GM19372 (cell line): ENCODE data around the gene IER3.
"Not testable (repeated sequence)": the region's sequence is repeated elsewhere in the genome, so short reads cannot be mapped to it uniquely, and the experiment has no call there.

Experiments
- ATAC-seq: cut with Tn5 transposase; IDR thresholded peaks from one replicate; pipeline ENCODE4 v1.9.1; 2021; ENCODE audit warnings: mild to moderate bottlenecking, low read depth, moderate library complexity; ENCODE audit not compliant: unreplicated experiment

Gene IER3

GRCh38 chr6:30769088-30769852 is 24.9 kb upstream of the IER3 start:
- no peak for ATAC-seq

GRCh38 chr6:30768634-30769087 is 24.3 kb upstream of the IER3 start:
- no peak for ATAC-seq

DNA sequence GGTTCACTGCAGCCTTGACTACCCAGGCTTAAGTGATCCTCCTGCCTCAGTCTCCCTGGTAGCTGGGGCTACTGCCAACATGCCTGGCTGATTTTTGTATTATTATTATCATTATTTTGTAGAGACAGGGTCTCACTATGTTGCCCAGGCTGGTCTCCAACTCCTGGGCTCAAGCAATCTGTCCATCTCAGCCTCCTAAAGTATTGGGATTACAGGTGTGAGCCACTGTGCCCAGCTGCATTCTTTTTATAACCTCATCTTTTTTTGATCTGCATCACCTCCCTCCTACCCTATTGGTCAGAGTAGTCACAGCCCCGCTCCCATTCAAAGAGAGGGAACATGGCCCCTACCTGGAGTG is 23.6 kb upstream of the IER3 start:
- ATAC-seq = no peak

DNA sequence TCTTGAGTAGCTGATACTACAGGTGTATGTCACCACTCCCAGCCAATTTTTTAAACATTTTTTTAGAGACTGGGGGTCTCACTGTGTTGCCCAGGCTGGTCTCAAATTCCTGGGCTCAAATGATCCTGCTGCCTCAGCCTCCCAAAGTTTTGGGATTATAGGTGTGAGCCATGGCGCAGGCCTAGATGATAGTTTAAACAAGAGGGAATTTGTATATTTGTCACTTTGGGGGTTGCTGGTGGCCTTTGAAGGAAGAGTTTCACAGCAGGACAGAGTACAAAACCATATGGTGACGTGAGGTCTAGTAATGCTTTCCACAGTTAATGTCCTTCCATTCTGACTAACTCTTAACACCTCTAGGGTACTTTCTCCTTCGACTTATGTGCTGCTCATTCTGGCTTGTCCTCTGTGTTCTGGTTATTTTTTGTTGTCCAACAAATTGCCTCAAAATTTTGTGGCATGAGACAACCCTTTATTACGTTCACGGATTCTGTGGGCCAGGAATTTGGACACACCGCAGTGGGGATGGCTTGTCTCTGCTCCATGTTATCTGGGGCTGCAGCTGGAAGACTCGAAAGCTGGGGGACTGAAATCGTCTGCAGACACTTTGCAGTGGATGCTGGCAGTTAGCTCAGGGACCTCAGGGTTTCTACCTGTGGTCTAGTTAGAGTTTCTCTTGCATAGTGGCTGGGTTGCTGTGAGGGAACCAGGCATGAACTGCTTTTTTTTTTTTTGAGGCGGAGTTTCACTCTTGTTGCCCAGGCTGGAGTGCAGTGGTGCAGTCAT is 23.0 kb upstream of the IER3 start:
- no peak for ATAC-seq

DNA sequence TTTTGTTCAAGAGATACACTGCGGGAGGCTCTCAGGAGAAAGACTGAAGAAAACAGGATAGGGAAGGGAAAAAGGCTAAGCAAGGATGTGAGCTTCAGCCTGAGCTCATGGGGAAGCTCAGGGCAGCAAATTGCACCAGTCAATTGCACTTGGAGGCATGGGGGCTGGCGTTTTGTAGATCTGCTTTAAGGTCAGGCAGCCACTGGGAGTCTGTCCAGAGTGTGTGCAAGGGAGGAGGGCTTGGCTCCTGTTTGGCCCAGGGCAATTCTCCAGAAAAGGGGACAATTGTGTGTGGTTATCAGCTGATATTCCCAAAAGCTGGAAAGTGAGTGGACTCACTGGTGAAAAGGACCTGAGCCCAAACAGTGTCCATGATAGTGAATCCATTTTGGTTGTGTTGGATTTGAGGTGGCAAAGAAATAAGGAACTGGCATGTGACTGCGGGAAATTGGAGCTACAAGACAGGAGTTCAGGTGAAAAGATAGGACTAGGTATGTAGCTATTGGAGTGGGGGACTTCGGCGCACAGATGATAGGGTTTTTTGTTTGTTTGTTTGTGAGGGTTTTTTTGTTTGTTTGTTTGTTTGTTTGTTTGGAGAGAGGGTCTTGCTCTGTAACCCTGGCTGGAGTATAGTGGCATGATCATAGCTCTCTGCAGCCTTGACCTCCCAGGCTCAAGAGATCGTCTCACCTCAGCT is 22.3 kb upstream of the IER3 start:
- no peak for ATAC-seq

DNA sequence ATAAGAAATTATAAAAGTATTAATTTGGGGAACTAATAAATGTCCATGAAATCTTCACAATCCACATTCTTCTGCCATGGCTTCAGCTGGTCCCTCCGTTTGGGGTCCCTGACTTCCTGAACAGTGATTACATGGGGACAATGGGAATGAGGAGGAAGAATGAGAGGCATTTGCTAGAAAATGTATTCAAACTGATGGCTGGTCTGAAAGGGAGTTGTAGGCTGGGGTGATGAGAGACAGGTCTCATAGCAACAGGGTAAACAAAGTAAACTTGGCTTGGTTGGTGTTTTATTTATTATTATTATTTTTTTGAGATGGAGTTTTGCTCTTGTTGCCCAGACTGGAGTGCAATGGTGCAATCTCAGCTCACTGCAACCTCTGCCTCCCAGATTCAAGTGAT is 21.1 kb upstream of the IER3 start:
- ATAC-seq = not testable (repeated sequence)

- ATAC-seq = not testable (repeated sequence)
Measured at GRCh38 chr6:30764490-30765043, 20.2 kb upstream of the IER3 start.

- peak; percentile 37 for ATAC-seq
Measured at GRCh38 chr6:30763618-30764489, 19.5 kb upstream of the IER3 start.

DNA sequence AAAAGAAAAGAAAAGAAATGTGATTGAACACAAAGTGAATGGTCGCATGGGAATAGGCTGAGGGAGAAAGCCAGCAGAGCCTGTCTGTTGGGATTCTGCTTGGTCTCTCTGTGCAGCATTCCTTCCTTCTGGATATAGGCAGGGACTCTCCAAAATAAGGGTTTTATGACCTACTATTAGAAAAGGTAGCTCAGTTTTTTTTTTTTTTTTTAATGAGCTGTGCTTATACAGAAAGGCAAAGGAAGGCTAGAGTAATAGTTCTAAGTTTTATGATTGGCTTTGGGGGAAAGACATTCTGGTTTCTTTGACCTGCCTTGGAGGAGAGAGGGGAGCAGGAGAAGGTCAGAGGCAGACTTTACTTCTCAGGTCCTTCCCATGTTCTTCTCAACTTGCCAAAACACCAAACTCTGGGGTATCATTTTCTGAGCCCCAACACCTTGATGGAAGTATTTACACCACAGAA is 18.8 kb upstream of the IER3 start:
- no peak for ATAC-seq

- ATAC-seq = no peak
Measured at GRCh38 chr6:30761791-30762429, 17.6 kb upstream of the IER3 start.

- no peak for ATAC-seq
Measured at GRCh38 chr6:30760549-30760948, 16.2 kb upstream of the IER3 start.

GRCh38 chr6:30759575-30760239 is 15.4 kb upstream of the IER3 start:
- no peak for ATAC-seq

GRCh38 chr6:30757261-30757904 is 13.0 kb upstream of the IER3 start:
- ATAC-seq = no peak

GRCh38 chr6:30756405-30757003 is 12.2 kb upstream of the IER3 start:
- ATAC-seq = not testable (repeated sequence)

- ATAC-seq = no peak
Measured at GRCh38 chr6:30754631-30755030, 10.3 kb upstream of the IER3 start.

- no peak for ATAC-seq
Measured at GRCh38 chr6:30752157-30752927, 8.0 kb upstream of the IER3 start.

- no peak for ATAC-seq
Measured at GRCh38 chr6:30750379-30750668, 6.0 kb upstream of the IER3 start.
